H1 (cell line): Measurements from ENCODE around the gene BLTP3B. TPM values are rescaled to one million over a fixed set of nuclear protein-coding genes. Genes with fewer than 3 reads are reported as not detected.

ENCODE experiments used
- ASH2L ChIP-seq: fragments of 200-600, 300-600 bp; sonication (generic); IDR thresholded peaks from one replicate; pipeline ENCODE4 v1.7.1; 2017; ENCODE audit warnings: low read length
- CTBP2 ChIP-seq: IDR thresholded peaks from 2 replicates; pipeline ENCODE4 v1.7.0; 2011; ENCODE audit warnings: borderline replicate concordance, mild to moderate bottlenecking, moderate library complexity, mixed read lengths, low read length; ENCODE audit not compliant: insufficient read depth, insufficient read length
- JUN ChIP-seq: IDR thresholded peaks from 2 replicates; pipeline ENCODE4 v1.6.1; 2011; ENCODE audit warnings: low read depth, mild to moderate bottlenecking, improper control_type of control experiment, low read length
- KDM5A ChIP-seq: fragments of 200-600 bp; IDR thresholded peaks from 2 replicates; pipeline ENCODE4 v1.7.1; 2012; ENCODE audit warnings: mild to moderate bottlenecking, low read length, inconsistent platforms, mixed read lengths
- microRNA counts: library from miRNA; unstranded; fragments of <30 nt; microRNA quantifications from one replicate; lab custom pipeline; 2015
- microRNA-seq, 2 experiments: library from miRNA; unstranded; fragments of <30 nt; microRNA quantifications; one replicate each; pipeline versions ENCODE4 to v1.2.0, GENCODE V29; 2016 to 2020; ENCODE audit warnings: borderline microRNAs expressed in 2 of 2, borderline number of aligned reads in 2 of 2, borderline replicate concordance in 1 of 2
- polyA plus RNA-seq, 7 experiments: library from polyadenylated mRNA; depleted of rRNA in 3 of 7; stranded (reverse) in 5 of 7; unstranded in 2 of 7; fragments of >200 nt in 5 of 7; fragments of 200-250 nt in 2 of 7; gene quantifications; 1 replicate in 5 of 7; 2 replicates in 1 of 7; 4 replicates in 1 of 7; pipeline versions ENCODE4 v1.2.1 to v1.2.3, GENCODE V29; 2011 to 2013; ENCODE audit warnings: missing spikeins in 2 of 7, mixed read lengths in 2 of 7
- small RNA-seq: library from polyadenylated mRNA; stranded (forward); fragments of <200 nt; extraction: miRNeasy Mini kit (QIAGEN cat#:217004); gene quantifications from one replicate; pipeline ENCODE3, GENCODE V24; 2013; ENCODE audit not compliant: insufficient read depth
- total RNA-seq: library from RNA; stranded (reverse); fragmentation: NEBNext Ultra II Directional; extraction: Animal tissue kit (Norgen Biotek cat#: 25700); gene quantifications from 2 replicates; pipeline ENCODE4 v1.2.1, GENCODE V29; 2021

BLTP3B gene
- total and polyA plus RNA-seq, 2 of the 8 experiments (the other 6 are each of a cell fraction or from before 2014, with no cell fraction given): 7.0 to 28.6 TPM

DNA sequence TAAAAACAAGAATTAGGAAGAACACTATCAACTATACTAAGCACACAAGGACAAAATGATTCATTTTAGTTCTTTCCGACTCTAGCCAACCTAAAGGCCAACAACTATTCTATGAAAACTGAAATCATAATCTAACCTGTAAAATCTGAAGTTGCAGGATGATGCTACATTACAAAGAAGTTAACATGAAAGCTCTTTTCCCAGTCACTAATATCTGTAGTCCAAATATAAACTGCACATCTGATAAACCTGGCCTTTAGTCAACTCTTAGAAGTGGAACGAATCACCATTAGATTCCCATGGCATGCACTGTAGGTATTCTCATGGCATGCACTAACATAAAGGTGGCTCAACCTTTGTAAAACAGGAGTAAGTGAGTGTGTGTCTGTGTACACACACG, 41.7 kb downstream of the BLTP3B start (continued):
- TF ChIP-seq CTBP2: no peak
- no peak for TF ChIP-seq ASH2L
- no peak for TF ChIP-seq JUN
- no peak for TF ChIP-seq KDM5A

MicroRNAs encoded within 50 kb of the gene (microRNA counts, 767-probe panel; counts per million panel counts)
- 879 counts per million, percentile 95 among the panel's probes with 10 or more counts for microRNA hsa-miR-1827 (lab: Ali Mortazavi, UCI)

Small RNA genes lying within 50 kb of the gene (microRNA-seq; reads per million reads assigned to microRNA genes)
- 0 reads per million in 2 experiments for gene MIR1827

Small RNA genes lying within 50 kb of the gene (small RNA-seq; reads per million reads assigned to genes)
- gene MIR1827 (not detected), gene RN7SL176P (not detected)

Other genes starting within 250 kb of the BLTP3B start
- gene ANKS1B, start 157.9 kb downstream of the BLTP3B start, total RNA-seq: 6.1 and 8.5 TPM in 2 replicates
- gene ANKS1B, start 157.9 kb downstream of the BLTP3B start, polyA plus RNA-seq (2011; rRNA removed): 2.7 TPM in 2 replicates
- gene ACTR6, start 57.9 kb upstream of the BLTP3B start, total RNA-seq: 36.8 and 38.1 TPM in 2 replicates
- 4.8 and 10.2 TPM in 2 replicates for gene ACTR6, start 57.9 kb upstream of the BLTP3B start, polyA plus RNA-seq (2011; rRNA removed)
- gene DEPDC4, start 124.2 kb upstream of the BLTP3B start, total RNA-seq: 3.8 and 4.8 TPM in 2 replicates
- gene DEPDC4, start 124.2 kb upstream of the BLTP3B start, polyA plus RNA-seq (2011; rRNA removed): 0.71 and 0.80 TPM in 2 replicates
- gene SCYL2, start 124.3 kb upstream of the BLTP3B start, total RNA-seq: 45.0 and 48.7 TPM in 2 replicates
- gene SCYL2, start 124.3 kb upstream of the BLTP3B start, polyA plus RNA-seq (2011; rRNA removed): 5.7 and 8.9 TPM in 2 replicates
- 0.11 and 0.30 TPM in 2 replicates for gene SLC17A8, start 214.2 kb upstream of the BLTP3B start, total RNA-seq
- gene SLC17A8, start 214.2 kb upstream of the BLTP3B start, polyA plus RNA-seq (2011; rRNA removed): 0.05 and 0.14 TPM in 2 replicates